Mucosa of gallbladder (tissue), 1 donor: Measurements from ENCODE around the gene LILRB3. TPM values are rescaled to one million over a fixed set of nuclear protein-coding genes. Genes with fewer than 3 reads are reported as not detected.
"Not testable (repeated sequence)": the region's sequence is repeated elsewhere in the genome, so short reads cannot be mapped to it uniquely, and the experiment has no call there.

Experiments
- DNase-seq: peaks from one replicate; pipeline ENCODE4 v3.0.0-alpha.2; 2020; ENCODE audit warnings: low spot score
- total RNA-seq: library from RNA; stranded (reverse); gene quantifications from one replicate; pipeline ENCODE4 v1.2.1, GENCODE V29; 2021
- donor health status: DM: no; HTN: no; CAD: no.

LILRB3 gene
- total RNA-seq, 1 donor from 2014 or later = 3.1 TPM

DNA sequence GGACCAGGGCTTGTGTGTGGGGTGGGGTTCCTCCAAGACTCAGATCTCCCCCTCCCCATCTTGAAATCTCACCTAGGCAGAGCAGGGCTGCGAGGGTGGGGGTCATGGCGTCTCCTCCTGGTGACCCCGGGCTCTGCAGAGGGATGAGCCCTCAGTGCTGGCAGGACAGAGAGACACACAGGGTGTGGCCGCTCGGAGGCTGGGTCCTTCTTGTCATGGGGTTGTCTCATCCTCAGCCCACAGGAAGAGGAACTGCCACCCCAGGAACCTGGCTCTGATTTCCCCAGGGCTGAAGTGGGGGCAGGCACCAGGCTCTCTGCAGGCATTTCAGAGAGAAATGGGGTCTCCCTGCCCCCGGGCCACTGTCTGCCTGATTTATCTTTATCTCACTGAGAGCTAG, 19.8 kb upstream of the LILRB3 start, which contains the start of gene LILRA6:
Gene LILRA6, minus strand, starts transcription at position 145 of the 400 bp plus-strand sequence.
- DNase-seq = not testable (repeated sequence)

DNA sequence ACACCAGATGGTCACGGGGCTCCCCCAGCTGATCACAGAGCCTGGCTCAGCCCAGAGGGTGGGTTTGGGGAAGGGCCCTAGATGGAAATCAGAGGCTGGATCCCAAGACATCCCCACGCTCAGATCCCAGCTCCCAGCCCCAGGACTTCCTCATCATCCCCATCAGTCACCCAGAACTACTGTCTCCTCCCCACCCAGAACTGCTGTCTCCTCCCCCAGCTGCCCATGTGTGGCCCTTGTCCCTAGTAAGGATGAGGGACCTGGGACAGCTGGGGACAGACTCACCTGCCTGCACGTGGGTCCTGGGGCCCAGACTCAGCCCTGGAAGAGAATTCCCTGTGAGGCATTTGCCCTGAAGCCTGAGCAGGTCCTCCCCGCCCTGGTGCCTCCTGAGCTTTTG, 19.4 kb upstream of the LILRB3 start:
- DNase-seq = not testable (repeated sequence)

DNA sequence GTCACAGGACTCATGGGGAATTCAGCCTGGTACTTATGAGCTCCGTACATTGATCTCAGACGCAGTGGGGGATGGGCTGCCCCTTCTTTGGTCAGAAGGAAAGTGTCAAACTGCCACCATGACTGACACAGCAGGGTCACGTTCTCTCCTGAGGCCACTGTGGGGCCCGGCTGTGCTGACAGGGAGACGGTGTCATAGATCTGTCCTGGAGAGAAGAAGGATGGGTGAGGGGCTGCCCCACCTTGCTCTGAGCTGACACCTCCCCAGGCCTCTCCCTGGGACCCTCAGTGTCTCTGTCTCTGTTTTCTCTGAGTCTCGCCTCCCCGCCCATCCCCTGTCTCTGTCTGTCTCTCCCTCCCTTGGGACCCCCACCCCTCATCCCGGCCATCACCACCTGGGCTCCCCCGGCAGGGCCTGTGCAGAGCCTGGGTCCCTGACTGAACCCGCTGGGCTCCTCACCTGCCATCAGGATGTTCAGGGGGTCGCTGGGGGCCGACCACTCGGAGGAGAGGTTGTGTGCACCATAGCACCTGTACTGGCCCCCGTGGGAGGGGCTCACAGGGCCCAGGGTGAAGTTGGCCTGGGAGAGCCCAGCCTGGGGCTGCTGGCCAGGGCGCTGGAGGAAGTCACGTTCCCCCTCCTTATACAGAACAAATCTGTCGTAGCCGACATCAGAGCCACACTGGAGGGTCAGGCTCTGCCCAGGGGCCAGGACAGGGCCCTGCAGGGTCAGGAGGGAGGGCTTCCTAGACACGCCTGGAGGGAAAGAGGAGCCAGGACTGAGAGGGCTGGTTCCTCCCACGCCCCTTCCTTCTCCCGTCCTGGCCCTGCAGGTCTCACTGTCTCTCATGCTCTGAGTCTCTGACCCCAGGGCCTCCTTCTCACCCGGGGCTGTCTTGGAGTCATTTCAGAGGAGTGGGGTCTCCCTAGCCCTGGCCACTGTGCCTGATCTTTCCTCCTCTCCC, 17.8 kb upstream of the LILRB3 start:
- DNase-seq = not testable (repeated sequence)

DNA sequence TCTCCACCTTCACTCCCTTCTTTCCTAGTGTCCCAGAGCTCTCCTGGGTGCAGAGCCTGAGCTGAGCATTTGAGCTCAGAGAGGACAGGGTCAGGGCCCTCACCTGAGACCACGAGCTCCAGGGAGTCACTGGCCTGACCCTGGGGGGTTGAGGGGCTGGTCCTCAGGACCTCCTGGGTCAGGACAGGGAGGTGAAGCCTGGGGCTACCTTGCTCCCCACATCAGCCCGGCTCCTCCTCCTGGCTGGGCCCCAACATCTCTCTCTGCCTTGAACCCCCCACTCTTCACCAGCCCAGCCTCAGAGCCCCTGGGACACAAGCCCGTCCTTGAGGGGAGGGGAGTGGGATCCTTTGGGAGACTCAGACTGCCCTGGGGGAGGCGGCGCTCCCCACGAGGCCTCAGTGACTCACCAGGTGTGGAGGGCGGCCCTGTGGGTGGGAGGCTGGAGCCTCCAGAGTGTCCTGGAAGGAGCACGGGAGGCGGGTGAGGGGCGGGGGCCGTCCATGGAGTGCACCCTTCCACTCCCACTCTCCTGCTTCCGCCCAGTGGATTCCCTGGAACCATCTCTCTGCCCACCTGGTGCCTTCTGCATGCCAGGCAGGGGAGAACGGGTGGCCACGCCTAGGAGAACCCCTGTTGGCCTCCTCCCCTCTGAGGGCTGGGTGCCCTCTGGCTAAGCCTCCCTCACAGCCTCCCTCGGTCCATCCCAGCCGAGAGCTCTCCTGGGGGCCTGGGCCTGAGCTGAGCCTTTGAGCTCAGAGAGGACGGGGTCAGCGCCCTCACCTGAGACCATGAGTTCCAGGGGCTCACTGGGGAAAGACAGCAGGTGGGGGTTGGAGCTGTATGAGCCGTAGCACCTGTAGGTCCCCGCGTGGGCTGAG, 16.9 kb upstream of the LILRB3 start:
- not testable (repeated sequence) for DNase-seq

DNA sequence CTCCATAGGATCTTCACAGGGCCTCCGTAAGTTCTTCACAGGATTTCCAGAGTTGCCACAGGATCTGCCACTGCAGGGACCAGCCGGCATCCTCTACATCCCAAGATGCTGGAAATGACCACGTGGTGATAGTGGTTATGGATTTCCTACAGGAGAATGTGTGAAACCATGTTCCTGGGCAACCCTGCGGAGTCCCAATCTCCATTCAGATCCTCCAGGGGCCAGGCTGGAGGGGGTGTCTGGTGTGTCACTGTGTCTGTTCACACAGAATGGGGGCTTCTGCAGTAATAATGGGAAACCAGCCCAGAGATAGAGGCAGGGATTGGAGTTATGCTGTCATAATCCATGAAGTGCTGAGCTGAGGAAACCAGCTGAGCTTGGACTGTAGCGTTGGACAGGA, 11.1 kb upstream of the LILRB3 start:
- no peak for DNase-seq

DNA sequence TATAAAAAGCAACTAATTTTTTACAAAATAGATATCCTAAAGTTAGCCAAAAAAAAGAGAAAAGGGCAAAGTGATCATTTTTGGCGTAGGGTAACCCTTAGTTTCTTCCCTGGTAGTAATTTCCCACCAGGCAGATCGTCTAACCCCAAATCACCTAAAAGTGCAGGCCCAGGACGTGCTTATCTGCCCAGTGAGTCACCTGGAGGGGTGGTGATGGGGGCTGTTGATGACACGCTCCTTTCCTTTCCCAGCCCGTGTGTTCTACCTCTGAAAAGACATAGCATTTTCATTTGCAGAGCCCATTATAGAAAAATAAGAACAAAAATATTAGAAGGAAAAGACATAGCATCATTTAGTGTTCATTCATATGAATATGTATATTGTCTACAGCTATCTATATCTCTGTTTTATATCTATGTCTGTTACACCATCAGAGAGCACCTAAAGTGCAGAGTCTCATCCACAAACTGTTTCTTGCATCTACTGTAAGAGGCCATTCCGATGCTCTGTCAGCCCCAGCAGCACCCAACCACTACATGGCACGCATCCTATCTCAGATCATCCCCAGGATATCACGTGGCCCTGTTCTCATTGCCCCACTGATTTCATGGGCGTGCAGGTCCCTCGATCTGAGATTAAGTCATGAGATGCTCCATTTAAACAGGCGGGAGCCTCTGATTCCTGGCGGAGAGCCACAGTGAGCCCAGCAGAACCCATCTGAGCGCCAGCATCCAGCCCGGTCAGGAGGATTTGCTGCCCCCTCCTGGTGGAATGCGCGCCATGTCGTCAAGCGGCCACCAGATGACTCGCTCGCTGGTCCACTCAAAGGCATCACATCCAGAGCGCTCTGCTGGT, 8.5 kb upstream of the LILRB3 start:
- peak; percentile 90 for DNase-seq

DNA sequence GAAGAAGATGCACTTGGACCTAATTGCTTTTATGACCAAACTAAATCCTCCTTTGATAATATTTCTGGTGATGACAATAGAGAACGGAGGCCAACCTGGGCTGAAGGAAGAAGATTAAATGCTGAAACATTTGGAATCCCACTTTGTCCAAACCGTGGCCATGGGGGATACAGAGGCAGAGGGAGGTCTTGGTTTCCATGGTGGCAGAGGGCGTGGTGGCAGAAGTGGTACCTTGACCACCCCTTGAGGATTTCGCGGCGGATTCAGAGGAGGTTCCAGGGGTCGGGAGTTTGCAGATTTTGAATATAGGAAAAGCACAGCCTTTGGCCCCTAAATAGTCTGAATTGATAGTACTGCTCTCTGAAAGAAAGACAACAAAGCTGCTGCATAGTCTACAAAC, 7.2 kb upstream of the LILRB3 start:
- DNase-seq = no peak

DNA sequence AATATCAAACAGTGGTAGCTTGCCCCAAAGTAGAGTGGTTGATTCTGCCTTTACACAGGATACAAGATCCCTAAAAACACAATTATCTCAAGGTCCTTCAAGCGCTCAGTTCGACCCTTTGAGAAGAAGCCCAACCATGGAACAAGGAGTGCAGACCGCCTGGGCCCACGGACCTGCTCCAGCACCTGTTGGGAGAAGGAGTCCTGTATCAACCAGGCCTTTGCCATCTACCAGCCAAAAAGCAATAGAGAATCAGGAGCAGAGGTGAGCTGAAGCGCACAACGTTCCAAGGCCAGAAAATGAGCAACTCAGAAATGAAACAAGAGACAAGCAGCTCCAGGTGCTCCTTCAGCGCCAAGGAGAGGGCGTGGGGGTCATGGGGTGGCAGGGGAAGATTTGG, 6.3 kb upstream of the LILRB3 start:
- no peak for DNase-seq

DNA sequence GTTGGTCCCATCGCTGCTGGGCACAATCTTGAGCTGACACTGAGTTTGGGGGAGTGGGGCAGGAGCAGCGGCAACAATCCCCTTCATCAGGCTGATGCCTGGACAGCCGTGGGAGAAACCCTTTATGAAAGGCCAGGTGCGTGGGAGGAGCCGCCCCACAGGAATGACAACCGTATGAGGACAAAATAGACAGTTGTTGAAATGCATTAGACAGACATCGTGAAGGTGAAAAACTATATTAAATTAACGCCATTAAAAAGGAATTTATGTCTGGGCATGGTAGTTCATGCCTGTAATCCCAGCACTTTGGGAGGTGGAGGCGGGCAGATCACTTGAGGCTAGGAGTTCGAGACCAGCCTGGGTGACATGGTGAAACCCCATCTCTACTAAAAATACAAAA, 1.8 kb upstream of the LILRB3 start:
- not testable (repeated sequence) for DNase-seq

DNA sequence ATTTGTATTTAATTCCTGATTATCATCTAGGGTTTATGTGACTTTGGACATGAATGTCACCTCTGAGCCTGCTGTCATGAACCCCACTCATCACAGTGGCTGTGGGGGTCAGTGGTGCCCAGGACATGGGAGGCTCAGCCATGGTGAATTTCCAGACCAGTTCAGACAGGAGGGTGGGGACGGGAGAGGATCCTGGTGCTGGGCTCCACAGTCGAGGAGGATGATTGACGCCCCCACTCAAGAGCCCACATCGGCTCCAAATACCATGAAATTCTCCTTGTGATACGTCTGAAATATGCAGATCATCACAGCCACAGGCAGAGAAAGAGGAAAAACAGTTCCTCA, 1.1 kb upstream of the LILRB3 start:
- not testable (repeated sequence) for DNase-seq

DNA sequence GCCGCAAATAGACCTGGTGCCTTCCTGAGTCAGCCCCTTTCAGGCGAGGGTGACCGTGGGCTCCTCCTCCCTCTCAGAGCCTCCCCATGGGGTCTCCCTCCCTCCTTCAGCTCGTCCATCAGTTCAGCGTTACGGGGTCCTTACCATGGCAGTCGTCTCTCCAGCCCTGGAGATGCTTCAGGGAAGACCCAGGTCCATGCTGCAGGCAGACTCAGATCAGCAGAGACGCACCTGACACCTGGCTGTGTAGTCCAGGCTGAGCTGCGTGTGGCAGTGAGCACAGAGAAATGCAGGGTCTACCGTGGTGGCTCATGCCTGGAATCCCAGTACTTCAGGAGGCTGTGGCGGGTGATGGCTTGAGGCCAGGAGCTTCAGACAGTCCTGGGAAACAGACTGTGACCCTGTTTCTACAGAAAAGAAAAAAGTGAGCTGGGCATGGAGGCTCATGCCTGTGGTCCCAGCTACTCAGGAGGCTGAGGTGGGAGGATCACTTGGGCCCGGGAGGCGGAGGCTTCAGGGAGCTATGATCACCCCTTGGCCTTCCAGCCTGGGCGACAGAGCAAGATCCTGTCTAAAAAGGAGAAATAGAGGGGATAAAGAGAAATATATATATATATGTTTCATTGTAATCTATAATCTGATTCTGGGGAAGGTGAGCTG, 600 bp upstream of the LILRB3 start:
- DNase-seq = not testable (repeated sequence)

DNA sequence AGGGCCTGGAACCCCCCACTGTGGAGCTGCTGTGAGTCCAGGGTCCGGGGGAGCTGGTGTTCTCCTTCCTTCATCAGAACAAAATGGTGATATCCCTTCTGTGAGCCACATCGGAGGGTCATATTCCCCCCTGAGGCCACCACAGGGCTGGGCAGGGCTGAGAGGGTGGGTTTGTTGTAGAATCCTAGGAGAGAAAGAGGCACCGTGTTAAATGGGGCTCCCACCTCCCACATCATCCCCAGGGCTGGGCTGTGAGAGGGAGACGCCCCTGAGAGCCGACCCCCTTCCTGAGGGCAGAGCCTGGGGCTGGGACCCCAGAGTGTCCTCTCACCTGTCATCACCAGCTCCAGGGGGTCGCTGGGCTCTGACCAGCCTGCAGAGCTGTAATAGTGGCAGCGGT, 860 bp downstream of the LILRB3 start:
- DNase-seq = not testable (repeated sequence)

DNA sequence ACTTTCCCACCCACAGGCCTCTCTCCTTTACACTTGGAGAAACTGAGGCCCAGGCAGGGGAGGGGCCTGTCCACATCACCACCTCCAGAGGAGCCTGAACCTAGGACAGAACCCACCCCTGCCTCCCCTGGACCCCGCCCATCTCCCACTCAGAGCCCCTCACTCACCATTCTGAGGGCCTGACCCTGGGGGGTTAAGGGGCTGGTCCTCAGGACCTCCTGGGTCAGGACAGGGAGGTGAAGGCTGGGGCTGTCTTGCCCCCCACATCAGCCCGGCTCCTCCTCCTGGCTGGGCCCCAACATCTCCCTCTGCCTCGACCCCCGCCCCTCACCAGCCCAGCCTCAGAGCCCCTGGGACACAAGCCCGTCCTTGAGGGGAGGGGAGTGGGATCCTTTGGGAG, 3.1 kb downstream of the LILRB3 start:
- not testable (repeated sequence) for DNase-seq

DNA sequence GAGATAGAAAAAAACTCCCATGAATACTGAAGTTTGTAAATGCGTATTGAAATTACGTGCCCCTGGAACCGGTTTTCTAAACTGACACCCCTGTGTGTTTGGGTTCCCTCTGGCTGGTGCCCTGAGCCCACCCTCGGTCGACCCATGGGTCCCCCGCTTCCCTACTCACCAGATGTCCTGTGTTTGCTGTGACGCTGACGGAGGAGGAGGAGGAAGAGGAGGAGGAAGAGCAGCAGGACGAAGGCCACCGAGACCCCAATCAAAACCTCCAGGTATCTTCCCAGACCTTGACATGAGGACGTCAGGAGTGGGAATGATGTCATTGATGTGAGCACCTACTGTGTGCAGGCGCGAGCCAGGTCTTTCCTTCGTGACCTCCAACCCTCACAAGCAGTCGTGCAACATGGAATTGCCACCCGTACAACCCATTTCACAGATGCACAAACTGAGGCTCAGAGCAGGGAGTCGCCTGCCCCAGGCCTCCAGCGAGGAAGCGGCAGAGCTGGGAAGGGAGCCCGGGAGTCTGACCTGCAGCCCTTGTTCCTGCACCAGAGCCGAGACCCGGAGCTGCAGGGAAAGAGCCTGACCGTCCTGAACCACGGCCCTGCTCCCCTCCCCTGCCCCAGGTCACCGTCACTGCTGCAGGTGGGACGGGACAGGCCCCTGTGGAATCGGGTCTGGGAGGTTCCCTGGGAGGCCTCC, 3.7 kb downstream of the LILRB3 start:
- DNase-seq = no peak

DNA sequence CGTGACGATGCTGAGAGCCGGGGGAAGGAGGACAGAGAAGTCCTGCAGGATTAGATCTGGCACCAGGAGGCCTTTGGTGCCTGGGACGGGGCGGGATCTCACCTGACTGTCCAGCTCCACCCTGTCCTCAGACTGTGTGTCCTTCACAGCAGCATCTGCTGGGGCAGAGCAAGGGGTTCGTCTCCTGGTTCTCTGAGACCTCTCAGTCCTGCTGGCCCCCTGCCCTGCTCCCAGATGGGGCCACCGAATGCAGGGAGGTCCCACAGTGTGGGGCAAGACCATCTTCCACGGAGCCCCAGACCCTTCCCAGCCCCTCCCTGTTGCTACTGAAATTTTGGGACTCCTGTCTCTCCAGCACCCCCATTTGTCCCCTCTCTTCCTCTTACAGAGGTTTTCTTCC, 4.5 kb downstream of the LILRB3 start:
- no peak for DNase-seq

DNA sequence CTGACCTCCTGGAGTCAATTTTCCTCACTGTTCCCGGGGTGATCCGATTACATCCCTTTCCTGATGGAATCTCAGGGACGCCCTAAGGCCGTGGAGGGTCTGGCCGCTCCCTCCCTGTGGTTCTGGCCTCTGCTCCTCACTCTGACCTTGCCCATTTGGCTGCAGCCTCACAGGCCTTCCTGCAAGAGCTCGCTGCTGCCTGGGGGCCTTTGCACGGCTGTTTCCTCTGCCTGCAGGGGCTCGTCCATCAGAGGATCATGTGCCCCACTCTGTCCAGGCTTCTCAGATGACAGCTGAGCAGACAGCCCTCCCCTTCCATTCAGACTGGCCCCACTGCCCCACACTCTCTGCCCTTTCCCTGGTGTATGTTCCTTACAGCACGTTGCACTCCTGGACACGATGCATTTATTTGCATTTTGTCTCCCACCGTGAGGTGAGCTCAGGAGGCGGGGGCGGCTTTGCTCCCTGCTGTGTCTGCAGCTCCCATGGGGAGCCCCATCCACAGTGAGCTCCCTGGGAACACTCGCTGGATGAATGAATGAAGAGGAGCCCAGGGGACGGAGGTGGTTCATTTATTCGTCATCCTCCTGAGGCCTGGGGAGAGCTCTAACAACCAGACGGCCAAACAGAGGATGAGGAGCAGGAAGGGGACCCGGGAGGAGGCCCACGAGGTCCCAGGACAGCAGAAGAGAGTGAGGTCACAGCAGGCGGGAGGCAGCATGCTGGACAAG, 5.1 kb downstream of the LILRB3 start:
- not testable (repeated sequence) for DNase-seq

DNA sequence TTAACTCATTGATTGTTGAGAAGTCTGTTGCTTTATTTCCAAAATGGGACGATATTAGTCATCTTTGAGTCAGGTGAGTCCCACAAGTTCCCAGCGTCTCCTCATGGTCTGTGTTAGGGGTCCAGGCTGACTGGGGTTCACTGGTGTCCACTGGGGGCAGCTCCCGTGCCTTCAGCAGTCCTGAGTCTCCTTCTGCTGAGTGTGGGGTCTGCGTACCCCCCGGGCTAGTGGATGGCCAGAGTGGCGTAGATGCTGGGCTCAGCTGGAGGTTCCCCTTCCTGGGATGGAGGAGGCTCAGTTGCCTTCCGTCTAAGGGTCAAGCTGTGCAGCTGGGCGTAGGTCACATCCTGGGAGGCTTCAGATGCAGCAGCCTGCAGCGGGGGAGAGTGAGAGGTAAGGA, 5.9 kb downstream of the LILRB3 start:
- no peak for DNase-seq

DNA sequence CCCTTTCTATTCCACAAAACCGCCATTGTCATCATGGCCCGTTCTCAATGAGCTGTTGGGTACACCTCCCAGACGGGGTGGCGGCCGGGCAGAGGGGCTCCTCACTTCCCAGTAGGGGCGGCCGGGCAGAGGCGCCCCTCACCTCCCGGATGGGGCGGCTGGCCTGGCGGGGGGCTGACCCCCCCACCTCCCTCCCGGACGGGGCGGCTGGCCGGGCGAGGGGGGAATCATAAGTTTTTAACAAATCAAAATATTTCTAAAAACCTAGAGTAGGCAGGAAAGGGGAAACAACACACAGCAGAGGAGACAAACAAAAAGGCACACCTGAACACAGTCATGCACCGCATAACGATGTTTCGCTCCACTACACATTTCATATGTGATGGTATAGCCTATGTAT, 8.1 kb downstream of the LILRB3 start:
- DNase-seq = not testable (repeated sequence)

DNA sequence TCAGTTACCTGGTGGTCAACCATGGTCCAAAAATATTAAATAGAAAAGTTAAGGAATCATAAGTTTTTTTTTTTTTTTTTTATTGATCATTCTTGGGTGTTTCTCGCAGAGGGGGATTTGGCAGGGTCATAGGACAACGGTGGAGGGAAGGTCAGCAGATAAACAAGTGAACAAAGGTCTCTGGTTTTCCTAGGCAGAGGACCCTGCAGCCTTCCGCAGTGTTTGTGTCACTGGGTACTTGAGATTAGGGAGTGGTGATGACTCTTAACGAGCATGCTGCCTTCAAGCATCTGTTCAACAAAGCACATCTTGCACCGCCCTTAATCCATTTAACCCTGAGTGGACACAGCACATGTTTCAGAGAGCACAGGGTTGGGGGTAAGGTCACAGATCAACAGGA, 8.6 kb downstream of the LILRB3 start:
- not testable (repeated sequence) for DNase-seq

DNA sequence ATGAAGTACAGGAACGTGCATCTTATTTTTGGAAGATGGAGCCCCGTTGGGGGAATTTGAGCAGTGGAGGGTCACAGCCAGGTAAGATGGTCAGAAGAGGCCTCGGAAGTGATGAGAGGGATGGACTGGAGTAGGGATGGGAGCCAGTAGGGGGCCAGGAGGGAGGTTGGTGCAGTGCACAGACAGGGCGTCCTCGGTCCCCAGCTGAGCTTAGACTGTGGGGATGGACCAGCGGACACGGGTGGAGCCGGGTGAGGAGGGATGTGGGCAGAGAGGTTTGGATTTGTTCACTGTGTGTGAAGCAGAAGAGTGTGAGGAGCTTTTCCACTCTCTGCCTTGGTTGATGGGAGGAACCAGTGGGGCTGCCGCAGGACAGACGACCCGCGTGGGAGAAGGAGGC, 11.6 kb downstream of the LILRB3 start:
- DNase-seq = no peak
